Epithelial cell of proximal tubule (primary cell): ENCODE results near the gene PIK3CD. TPM values are rescaled to one million over a fixed set of nuclear protein-coding genes. Genes with fewer than 3 reads are reported as not detected.

ENCODE experiments used
- DNase-seq: peaks from one replicate; pipeline ENCODE4 v3.0.0-alpha.2; 2011; ENCODE audit warnings: low read depth
- H3K4me3 ChIP-seq: 2 replicates; pipeline ENCODE4 v1.5.1; 2011; ENCODE audit warnings: low read depth, mild to moderate bottlenecking, low read length
- CTCF ChIP-seq: conservative IDR thresholded peaks from 2 replicates; pipeline ENCODE4 v1.5.1; 2012; ENCODE audit warnings: low read depth, mild to moderate bottlenecking, low read length
- total RNA-seq: library from RNA; depleted of rRNA; stranded (reverse); fragments of >200 nt; gene quantifications from 2 replicates; pipeline ENCODE4 v1.2.3, GENCODE V29; 2015

Gene PIK3CD
- total RNA-seq = 24.5 and 32.5 TPM in 2 replicates

GRCh38 chr1:9651565-9652378 is at the start of gene PIK3CD:
Gene PIK3CD, plus strand, starts transcription at chr1:9651731. Its CDS starts 58,725 bp downstream, at chr1:9710456.
- H3K4me3 ChIP-seq = peak within 1 kb of the TSS; percentile 41
- no peak for DNase-seq
- TF ChIP-seq CTCF = no peak

GRCh38 chr1:9601942-9602793 is 49.4 kb upstream of the PIK3CD start:
- H3K4me3 ChIP-seq = no peak overlapping the region
- TF ChIP-seq CTCF = no peak
- no peak for DNase-seq

- DNase-seq = no peak
- no peak overlapping the region for H3K4me3 ChIP-seq
- TF ChIP-seq CTCF = no peak
Measured at GRCh38 chr1:9602794-9603167, 48.8 kb upstream of the PIK3CD start.

DNA sequence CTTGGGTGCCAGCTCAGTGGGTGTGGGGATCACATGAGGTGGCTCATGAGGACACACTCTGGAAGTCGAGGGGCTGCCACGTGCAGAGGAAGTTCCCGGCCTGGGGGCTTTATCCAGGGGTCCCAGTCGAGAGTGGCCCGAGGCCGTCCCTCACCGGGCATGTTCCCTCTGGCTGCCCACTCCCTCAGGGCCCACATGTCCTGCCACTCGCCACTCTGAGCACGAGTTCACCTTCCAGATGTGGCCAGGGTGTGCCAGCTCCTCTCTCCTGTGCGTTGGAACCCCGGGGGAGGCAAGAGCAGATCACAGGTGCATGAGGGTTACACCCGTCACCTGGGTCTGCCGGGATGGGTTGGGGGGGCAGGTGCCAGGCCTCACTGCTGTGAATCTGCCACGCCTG is 48.2 kb upstream of the PIK3CD start:
- TF ChIP-seq CTCF = no peak

DNA sequence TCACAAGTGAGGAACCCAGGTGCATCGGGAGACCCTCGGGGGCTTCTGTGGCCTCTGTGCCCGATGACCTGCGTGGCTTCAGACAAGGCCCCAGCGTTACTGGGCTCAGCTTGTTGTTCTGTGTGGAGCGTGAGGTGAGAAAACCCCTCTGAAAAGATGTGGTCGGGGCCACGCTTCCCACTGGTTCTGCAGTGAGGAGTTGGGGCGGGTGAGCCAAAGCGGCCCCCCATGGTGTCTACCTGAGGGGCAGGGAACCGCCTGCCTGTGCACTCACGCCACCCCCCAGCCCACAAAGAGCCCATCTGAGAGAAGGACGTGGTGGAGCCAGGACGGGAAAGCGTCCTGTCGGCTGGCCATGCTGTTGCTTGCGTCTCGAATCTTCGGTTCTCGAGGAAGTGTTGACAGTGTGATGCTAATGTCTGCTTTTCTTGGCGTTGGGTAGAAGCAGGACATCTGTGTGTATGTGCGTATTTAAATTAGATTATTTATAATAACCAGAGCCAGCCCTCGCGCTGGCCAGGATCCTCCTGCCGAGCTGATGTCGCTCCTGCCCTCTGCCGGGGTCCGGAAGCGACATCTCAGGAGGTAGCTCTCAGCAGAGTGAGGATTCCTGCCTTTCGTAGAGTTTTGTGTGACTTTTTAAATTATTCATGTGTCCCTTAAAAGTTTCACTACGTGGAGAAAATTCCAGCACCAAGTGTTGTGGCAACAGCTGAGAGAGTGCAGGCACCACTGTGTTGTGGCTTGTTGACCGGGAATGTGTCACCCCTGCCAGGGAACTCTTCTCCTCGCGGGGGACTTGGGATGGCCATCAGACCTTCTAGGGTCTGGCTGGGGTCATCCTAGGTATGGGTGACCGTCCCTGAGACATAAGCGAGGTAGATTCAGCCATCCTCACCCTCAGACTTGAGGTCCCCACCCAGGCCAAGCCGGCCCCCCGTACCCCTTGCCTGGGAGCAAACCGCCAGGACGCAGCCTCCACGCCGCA is 47.5 kb upstream of the PIK3CD start:
- no peak for TF ChIP-seq CTCF
- no peak overlapping the region for H3K4me3 ChIP-seq
- DNase-seq = no peak

More for the DNA sequence above, 48.2 kb upstream of the PIK3CD start:
- no peak for DNase-seq
- no peak overlapping the region for H3K4me3 ChIP-seq

- no peak for TF ChIP-seq CTCF
- no peak for DNase-seq
- H3K4me3 ChIP-seq = no peak overlapping the region
Measured at GRCh38 chr1:9604836-9605235, 46.7 kb upstream of the PIK3CD start.
